Ammon's horn (tissue), 1 donor: ENCODE data around the gene MEGF6.
A peak's percentile ranks its signal among the peaks of the same experiment; 100 is the strongest.

ENCODE experiments used
- DNase-seq: peaks from one replicate; pipeline ENCODE4 v3.0.0-alpha.2; 2016; ENCODE audit warnings: low spot score

The MEGF6 gene

GRCh38 chr1:3468236-3469103 is 142.8 kb downstream of the MEGF6 start:
- DNase-seq, result no peak

- no peak for DNase-seq
Observed at GRCh38 chr1:3467096-3468036, 143.9 kb downstream of the MEGF6 start.

- no peak for DNase-seq
Observed at GRCh38 chr1:3466366-3467075, 144.8 kb downstream of the MEGF6 start.

- DNase-seq, result no peak
Observed at GRCh38 chr1:3465935-3466321, 145.4 kb downstream of the MEGF6 start.

- no peak for DNase-seq
Observed at GRCh38 chr1:3465091-3465934, 146.0 kb downstream of the MEGF6 start.

GRCh38 chr1:3464649-3465025 is 146.7 kb downstream of the MEGF6 start:
- no peak for DNase-seq

- no peak for DNase-seq
Observed at GRCh38 chr1:3463891-3464648, 147.2 kb downstream of the MEGF6 start.

- no peak for DNase-seq
Observed at GRCh38 chr1:3463408-3463863, 147.9 kb downstream of the MEGF6 start.

- no peak for DNase-seq
Observed at GRCh38 chr1:3463013-3463385, 148.3 kb downstream of the MEGF6 start.

- no peak for DNase-seq
Observed at GRCh38 chr1:3462356-3463012, 148.8 kb downstream of the MEGF6 start.

- DNase-seq, result no peak
Observed at GRCh38 chr1:3461934-3462275, 149.4 kb downstream of the MEGF6 start.

GRCh38 chr1:3461238-3461933 is 149.9 kb downstream of the MEGF6 start:
- DNase-seq, result no peak

GRCh38 chr1:3460672-3461131 is 150.6 kb downstream of the MEGF6 start:
- DNase-seq, result no peak

- no peak for DNase-seq
Observed at GRCh38 chr1:3459940-3460671, 151.2 kb downstream of the MEGF6 start.

- DNase-seq, result no peak
Observed at GRCh38 chr1:3459051-3459908, 152.0 kb downstream of the MEGF6 start.

- peak; percentile 70 for DNase-seq
Observed at GRCh38 chr1:3457910-3458883, 153.1 kb downstream of the MEGF6 start.
